DMS53 treated with DMSO at 0.1 percent for 48 hours (cell line): ENCODE results near the gene ARHGAP25.

Source experiments
- DNase-seq: peaks from one replicate; lab custom pipeline; 2025; ENCODE audit not compliant: unreplicated experiment; lab: John Stamatoyannopoulos, UW

ARHGAP25 gene

DNA sequence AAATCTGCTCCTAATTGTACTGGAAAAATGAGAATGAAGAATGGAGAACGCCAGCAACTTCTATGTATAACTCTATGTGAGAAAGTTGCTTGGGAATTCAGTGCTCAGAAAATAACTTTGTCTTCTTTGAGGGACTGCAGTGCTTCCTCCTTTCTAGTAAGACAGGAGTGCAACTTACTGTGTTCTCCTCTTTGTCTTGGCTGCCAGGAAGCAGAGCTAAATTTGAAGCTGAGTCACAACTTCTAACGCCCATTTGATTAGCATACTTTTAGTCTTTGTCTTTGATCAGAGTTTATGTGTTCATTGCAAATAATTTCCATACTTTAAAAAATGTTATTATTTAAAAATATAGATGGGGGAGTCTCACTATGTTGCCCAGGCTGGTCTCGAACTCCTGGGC is 6.6 kb downstream of the ARHGAP25 start:
- no peak for DNase-seq

DNA sequence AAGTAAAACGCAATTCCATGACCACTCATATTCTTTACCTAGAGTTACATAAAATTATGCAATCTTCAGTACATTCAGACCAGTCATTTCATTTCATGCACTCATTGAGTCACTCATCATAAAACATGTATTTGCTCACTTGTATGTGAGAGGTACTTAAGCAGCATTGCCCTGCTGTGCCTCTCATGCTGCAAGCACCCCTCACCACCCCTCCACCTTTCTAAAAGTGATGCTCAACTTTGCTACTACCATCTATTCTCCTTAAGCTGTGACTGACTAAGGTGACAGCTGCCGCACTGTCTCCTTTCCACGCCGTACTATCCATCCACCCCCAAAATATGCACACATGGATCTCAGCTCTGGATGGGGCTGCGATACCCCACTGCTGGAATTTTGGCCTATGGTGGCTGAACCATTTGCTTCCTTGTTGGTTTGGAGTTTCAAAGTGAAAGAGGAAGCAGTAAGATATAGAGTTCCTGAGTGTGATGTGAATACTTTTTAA is 7.2 kb downstream of the ARHGAP25 start:
- DNase-seq, result no peak

DNA sequence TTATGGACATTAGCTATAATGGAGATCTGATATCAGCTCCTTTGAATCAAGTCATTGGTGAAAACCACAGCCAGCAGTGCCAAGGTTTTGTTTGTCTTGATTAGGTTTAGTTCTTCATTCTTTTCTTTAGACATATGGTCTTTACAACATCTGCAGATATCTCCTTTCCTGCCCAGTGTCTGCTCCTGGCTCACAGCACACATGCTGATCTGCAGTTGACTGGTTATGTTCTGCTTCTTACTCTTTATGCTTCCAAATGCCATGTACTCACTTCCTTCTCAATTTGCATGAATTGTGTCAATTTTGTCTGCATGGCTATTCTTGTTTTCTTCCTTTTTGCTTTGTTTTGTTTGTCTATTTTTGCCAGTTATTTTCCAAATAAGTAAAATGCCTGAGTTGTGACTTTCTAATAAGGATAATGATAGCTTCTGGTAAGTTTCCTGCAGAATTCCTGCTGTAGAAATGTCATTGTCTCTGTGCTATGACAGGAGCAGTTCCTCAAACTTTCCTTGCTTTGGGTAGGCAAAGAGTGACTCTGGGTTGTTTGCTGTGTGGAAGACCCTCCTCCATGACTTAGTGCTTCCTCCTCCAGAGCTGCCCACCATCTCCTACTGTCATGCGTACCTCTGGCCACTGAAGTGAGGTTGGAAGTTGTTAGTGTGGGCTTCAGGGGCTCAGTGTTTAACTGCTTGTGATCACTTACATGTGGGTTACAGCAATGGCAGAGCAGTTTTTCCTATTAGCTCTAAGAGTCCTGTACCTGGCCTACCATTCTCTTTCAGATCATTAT is 8.2 kb downstream of the ARHGAP25 start:
- DNase-seq, result no peak

DNA sequence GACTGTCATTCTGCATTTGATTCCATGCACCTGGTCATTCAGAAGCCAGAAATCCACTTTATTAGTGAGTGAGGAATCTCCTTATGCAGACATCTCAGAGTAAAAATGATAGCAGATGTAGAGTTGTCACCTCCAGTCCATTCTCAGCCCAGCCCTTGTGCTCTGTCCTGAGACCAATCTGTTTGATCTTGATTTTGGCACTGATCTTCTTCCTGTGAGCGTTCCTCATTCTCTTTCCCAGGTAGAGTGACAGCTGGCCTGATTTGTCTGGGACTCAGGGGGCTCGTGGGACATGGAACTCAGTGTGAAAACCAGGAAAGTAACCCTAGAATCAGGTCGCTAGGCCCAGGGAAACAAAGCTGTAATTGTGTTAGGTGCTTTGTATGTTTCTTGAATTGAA is 8.9 kb downstream of the ARHGAP25 start:
- DNase-seq, result no peak

DNA sequence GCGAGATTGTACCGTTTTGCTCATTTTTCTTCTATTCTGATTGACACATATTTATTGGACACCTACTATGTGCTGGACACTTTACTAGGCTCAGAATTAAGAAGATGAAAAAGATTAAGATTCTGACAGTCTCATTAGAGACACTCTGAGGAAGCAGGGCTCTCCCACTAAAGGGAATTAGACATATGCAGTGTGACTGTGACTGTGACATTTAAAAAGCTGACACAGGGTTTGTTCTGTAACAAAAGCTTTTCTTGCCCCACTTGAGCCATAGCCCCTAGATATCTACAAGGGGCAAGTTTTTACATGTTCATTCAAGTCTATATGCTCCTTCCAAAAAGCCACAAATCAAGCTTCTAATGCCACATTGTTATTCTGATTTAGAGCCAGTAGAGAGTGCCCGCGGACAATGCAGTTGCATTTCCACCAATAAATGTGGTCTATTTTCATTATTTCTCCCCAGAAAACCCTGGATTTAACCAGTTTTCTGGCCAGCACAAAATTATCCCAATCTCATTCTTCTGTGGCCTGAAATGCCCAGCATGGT is 9.8 kb downstream of the ARHGAP25 start:
- DNase-seq, result no peak

DNA sequence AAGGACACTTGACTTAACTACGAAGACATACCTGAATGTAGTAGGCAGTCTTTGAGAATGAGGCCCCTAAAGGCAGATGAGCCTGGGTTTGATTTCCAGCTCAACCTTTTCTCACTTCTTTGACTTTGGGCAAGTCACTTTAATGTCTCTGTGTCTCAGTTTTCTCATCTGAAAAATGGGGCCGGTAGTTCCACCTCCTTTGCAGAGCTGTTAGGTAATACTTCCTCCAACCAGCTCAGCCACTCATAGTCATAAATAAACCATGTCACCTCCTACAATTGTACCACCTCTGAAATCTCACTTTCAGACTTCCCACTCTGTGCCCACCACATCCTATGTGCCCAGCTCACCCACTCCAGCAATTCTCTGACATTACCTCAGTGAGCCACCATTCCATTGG is 10.4 kb downstream of the ARHGAP25 start:
- no peak for DNase-seq

DNA sequence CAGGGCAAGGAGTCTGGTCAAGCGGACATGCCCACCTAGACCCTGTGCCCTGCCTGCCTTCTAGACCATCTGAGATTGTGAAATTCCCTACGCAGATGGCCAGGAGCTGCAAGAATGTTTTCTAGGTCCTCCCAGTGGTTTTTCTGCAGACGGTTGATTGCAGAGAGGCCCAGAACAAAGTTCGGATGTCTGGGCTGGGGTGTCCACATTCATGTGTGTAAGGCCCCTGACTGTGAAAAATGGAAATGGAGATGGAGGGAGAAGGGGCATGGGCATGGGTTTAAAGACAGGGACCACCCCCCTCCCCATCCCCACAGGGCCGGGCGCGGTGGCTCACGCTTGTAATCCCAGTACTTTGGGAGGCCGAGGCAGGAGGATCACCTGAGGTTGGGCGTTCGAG is 11.8 kb downstream of the ARHGAP25 start:
- DNase-seq, result no peak

DNA sequence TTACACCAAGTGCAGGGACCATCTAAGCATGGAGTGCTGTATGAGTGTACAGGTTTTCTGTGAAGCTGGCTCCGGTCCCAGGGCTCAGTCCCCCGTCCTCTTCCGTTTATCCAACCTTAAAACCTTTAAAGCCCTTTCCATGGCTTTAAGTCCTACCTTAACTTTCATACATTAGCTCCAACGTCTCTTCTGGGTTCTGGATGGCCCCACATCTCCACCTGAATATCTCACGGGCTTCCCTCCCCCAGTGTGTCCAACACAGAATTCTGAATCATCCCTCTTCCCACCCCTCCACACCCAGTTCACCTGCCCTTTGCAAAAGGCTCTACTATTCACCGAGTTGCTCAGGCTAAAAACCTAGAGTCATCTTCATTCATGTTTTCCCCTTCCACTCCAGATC is 12.8 kb downstream of the ARHGAP25 start:
- DNase-seq, result no peak

DNA sequence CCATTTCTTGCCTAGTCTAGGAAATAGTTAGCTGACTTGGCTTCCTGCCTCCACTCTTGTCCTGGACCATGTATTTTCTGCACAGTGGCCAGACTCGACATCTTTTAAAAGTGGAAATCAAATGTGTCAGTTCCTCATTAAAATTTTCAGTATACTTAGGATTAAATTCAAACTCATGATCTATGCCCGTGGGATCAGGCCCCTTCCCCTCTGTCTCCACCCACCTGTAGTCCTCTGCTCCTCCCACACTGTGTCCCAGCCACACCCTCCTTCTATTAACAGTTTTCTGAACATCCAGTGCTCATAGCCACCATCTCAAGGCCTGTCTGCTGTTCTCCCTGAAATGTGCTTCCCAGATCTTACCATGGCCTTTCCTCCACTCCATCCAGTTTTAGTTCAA is 13.3 kb downstream of the ARHGAP25 start:
- DNase-seq, result no peak

DNA sequence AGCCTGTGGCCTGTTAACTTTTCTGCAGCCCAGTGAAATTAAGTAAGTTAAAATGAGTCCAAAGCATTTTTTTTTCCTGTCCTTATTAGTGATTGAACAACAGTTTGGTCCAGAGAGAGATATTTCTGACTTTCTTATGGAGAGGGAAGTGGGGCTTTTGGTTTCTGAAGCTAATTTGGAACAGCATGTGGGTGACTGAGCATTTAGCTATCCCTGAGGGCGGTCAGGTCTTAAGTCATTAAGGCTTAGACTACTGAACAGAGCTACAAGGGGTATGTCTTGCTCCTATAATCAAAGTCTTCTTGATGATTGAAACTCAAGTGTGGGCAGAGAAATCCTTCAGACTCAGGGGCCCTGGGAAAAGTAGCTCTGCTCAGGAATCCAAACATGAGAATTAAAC is 14.0 kb downstream of the ARHGAP25 start:
- no peak for DNase-seq

DNA sequence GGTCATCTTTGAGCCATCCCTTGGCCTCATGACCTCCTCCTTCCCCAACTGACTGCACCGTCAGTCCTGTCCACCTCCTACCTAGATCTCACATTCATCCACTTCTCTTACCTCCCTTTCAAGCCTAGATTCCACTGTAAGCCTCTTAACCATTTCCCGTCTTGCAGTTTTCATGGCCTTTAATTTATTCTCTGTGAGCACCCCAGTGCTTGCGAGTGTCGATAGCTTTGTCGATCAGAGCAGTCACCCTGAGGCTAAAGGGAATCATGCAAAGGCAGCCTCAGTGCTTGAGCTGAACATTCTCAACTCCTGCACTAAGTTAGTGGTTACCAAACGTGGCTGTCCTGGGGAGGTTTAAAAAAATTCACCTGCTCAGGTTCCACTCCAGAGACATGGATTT is 14.7 kb downstream of the ARHGAP25 start:
- no peak for DNase-seq

DNA sequence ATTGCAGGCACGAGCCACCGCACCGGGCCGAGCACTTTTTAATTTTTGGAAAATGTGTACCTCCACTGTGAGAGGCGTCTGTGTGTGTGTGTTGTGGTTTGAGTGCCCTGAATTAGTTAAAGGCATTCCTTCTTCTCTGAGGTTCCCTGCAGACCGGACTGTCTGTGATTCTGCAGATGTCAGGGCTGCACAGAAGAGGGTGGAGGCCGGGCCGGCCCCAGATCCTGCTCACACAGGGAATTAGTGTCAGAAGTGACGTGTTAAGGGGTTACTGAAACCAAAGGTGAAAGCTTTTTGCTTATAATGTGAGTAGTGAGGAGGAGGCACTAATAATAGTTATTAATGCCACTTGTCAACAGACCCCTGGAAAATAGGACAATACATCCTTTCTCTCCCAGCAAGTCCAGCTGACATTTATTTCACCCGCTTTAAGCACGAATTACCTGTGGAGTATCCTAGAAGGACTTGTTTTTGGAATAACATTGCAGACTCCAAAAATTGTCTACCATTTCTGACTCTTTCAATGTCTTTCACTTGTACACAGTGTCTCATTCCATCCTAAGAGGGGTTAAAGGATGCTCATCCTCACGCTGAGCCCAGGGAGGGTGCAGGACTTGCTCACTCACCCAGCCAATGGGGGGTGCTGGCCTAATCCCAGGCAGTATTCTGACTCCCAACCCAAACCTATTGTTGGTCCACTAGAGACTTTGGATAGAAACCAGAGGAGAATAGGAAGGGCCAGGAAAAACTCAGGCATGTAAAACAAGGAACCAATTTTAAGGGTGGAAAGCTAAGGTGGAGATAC is 16.2 kb downstream of the ARHGAP25 start:
- DNase-seq, result no peak

DNA sequence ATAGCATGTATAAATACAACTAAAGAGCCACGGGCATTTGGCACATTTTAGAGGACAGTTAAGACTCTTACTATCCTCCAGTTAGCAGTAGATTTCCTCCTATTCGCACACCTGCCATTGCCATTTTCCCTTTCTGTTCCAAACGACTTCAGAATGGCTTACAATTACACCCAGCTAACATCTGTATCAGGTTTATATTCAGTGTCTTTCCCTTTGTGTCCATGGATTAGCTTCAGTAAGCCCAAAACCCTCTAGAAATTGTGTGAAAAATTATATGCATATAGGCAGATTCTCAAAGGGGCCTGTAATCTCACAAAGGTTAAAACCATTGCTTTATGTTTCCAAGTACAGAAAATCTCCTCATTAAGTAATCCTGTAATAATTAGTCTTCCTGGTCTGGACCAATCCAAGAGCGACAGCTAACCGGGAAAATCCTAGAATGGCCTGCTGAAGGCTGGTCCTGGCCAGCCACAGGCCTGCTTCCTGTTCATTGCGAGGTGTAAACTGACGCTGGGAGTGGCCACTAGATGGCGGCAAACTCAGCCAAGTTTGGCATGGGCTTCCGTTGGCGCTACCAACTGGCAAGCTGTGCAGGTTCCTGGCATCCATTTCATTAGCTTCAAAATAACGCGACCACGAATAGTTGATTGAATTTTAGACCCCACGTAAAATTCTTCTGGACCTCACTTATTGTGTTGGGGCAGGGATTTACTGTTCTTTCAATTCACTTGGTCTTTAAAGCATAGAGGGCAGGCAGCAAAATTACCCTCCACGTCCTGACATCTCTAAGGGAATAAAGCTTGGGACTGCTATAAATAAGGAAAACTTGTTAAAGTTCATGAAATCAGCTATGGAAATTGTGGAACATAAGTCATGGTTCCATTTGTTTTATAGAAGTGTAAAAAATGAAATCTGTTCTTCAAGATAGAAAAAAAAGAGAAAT is 17.1 kb downstream of the ARHGAP25 start:
- DNase-seq, result peak; percentile 82

DNA sequence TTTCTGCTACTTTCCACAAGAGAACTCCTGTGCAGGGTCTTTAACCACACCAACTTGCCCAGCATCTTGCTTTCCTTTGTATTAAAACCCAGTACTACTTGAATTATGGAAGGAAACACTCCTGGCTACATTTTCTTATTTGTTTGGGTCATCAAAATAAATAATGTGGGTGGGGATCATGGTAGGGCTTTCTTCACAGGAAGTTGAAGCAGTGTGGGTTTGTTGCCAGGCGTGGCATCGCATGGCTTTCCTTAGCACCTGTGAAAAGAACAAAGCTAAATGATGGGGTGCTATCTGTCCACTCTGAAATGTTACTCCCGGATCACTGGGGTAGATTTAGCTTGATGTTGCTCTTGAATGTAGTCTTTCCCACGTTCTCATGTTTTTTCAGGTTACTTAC is 18.7 kb downstream of the ARHGAP25 start:
- DNase-seq, result no peak

DNA sequence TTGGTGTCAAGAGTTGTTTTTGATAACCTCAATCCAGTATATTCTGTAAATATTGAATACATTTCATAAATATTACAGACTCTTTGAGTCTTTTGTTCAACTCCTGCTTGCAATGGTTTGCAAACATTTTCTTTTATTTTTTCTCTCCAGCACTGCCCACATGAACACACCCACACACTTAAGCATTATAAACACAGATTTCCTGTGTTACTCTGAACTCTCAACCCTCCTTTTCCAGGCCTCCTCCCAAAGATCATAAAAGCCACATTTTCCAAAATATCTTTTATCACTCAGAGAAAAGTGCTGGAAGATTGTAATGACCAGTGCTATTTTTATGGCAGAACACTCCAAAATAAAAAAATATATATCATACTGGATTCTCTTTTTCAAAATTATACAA is 20.5 kb downstream of the ARHGAP25 start:
- no peak for DNase-seq

DNA sequence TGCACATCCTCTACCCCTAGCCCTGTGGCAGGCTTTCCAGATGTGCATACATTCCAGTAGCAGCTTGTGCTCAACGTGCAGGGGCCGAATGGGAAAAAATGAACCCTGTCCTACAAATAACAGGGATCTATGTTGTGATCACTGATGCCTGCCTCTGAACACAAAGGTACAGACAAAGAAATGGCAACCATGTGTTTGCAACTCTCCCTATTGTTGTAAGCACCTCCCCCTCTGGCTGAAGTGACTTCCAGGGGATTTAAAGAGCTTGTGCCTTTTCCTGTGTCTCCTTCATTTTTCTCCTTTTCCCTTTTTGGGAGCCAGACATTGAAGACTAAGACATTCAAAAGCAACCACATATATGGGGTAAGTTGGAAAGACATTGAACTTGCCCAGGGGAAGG is 21.6 kb downstream of the ARHGAP25 start:
- DNase-seq, result no peak

DNA sequence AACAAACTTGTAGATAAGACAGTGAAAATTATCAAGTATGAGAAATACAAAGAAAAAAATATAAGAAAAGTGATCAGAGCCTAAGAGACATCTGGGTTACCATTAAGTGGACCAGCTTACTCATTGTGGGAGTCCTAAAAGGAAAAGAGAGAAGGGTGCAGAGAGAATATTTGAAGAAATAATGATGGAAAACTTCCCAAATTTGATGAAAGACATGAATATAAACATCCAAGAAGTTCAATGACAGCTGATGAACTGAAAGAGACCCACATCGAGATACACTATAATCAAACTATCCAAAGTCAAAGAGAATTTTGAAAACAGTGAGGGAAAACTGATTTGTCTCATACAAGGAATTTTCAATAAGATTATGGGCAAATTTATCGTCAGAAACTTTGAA is 22.5 kb downstream of the ARHGAP25 start:
- DNase-seq, result no peak

DNA sequence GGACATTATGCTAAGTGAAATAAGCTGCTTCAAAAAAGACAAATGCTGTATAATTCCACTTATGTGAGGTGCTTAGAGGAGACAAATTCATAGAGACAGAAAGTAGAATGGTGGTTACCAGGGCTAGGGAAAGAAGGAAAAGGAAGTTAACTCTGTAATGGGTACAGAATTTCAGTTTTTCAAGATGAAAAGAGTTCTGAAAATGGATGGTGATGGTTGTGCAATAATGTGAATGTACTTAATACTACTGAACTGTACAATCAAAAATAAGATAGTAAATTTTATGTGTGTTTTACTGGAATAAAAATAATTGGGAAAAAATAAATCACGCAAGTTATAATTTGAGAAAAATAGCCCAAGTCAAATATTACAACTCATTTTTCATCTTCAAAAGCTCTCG is 27.5 kb downstream of the ARHGAP25 start:
- no peak for DNase-seq

DNA sequence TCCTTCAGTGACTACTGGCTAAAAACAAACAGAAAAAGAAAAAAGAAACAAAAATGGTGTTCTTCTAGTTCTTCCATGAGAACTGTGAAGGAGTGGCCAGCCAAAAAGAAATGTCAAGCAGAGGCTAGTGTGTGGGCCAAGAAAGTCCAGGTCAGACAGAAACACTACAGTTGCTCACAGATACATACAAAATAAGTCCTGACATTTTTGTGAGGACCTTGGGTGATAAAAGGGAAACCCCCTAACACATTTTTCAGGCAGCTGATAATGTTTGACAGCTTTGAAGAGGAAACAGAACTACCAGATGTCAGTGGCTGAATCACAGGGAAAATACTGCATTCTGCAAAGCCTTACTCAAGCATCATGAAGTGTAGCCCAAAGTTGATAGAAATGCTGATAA is 28.1 kb downstream of the ARHGAP25 start:
- DNase-seq, result no peak

DNA sequence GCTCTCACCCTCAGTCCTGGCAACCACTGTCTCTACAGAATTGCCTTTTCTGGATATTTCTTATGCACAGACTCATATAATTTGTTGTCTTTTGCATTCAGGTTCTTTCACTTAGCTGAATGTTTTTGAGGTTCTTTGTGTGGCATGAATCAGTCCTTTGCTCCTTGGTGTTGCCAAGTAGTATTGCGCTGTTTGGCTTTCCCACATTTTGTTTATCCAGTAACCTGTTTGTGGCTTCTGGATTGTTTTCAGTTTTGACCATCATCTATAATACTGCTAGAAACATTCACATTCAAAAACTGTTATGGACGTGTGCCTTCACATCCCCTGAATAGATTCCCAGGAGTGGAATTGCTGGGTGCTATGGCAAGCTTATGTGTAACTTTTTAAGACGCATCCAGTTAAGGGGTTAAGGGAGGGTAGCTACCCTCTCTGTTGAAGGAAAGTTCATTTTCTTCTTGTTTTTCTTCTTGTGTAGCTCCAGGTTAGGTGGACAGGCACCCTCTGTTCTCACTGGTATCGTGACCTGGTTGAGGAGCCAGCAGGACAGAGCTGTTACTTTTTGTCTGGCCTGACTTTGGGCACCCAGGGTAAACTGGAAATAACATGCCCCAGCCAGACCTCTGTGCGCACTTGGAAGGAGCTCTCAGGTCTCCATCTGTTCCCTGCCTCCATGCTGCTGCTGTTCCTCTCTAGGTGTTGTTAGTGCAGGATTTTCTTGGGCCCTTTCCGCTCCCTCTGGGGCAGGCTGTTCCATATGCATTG is 29.6 kb downstream of the ARHGAP25 start:
- DNase-seq, result no peak
